Spleen (tissue), 7 donors: Measurements from ENCODE around the gene MLC1.

Experiments
- POLR2A ChIP-seq, 3 donors: fragments of 450-650 bp; IDR thresholded peaks; one replicate each; pipeline ENCODE4 v1.5.1; 2017; ENCODE audit warnings: antibody characterized with exemption in 3 of 3, mild to moderate bottlenecking in 1 of 3
- POLR2AphosphoS5 ChIP-seq, 3 donors: sonication (generic); formaldehyde crosslinking; IDR thresholded peaks; one replicate each; pipeline ENCODE4 v1.5.1; 2017; ENCODE audit warnings: antibody characterized with exemption in 3 of 3
- TF ChIP-seq, protein P1 (sequence below), 11 experiments: fragments of 200-600 bp in 7 of 11; fragments of 450-650 bp in 4 of 11; sonication (generic) in 4 of 11; IDR thresholded peaks in 8 of 11; conservative IDR thresholded peaks in 3 of 11; 1 replicate in 7 of 11; 2 replicates in 4 of 11; pipeline versions ENCODE4 v1.4.0 to v1.8.0; 2016 to 2021; ENCODE audit warnings: antibody characterized with exemption in 11 of 11, inconsistent platforms in 4 of 11, mild to moderate bottlenecking in 1 of 11
- donor health status: DM: no; HTN: no; CAD: no; lungs with moderate emphysema.
- donor health status: DM: no; HTN: no; CAD: no.
- donor health status: DM: no; HTN: no; CAD: no.

DNA sequence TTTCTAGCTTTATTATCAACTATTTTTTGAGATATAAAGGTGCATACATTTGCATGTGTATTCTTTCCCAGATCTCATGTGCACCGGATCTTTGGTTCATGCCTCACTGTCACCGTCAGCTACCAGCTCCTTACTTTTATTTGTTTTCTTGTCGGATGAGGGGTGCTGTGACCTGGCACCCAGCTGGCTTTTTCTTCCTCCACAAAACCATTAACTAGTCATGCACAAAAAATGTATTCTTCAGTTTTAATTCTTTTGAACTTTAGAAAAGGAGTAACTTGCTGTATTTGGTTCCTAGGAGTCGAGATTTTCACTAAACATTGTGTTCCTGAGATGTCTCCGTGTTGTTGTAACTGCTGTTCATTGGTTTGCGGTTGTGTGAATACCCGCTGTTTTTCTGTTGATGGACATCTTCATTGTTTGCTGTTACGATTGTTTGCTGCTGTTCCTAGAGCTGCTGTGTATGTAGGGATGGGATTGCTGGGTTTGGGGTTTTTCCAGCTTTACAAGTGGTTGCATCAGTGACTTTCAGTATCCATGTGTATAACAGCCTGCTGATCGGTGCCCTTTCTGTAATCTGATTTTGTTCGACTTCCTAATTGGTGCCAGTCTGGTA, 44.0 kb upstream of the MLC1 start:
- TF ChIP-seq, protein P1, sequence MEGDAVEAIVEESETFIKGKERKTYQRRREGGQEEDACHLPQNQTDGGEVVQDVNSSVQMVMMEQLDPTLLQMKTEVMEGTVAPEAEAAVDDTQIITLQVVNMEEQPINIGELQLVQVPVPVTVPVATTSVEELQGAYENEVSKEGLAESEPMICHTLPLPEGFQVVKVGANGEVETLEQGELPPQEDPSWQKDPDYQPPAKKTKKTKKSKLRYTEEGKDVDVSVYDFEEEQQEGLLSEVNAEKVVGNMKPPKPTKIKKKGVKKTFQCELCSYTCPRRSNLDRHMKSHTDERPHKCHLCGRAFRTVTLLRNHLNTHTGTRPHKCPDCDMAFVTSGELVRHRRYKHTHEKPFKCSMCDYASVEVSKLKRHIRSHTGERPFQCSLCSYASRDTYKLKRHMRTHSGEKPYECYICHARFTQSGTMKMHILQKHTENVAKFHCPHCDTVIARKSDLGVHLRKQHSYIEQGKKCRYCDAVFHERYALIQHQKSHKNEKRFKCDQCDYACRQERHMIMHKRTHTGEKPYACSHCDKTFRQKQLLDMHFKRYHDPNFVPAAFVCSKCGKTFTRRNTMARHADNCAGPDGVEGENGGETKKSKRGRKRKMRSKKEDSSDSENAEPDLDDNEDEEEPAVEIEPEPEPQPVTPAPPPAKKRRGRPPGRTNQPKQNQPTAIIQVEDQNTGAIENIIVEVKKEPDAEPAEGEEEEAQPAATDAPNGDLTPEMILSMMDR (IDR thresholded peaks at IDR 0.05 in 8 of 11, conservative IDR thresholded peaks at IDR 0.05 in 3 of 11) = no peak
- TF ChIP-seq POLR2A (IDR thresholded peaks at IDR 0.05) (no peak), POLR2AphosphoS5 (IDR thresholded peaks at IDR 0.05) (no peak)
